HG03457 (cell line): ENCODE measurements around the gene TLR9.

Experiments
- ATAC-seq: cut with Tn5 transposase; IDR thresholded peaks from one replicate; pipeline ENCODE4 v1.9.1; 2021; ENCODE audit warnings: moderate number of reproducible peaks; ENCODE audit not compliant: unreplicated experiment

The TLR9 gene

DNA sequence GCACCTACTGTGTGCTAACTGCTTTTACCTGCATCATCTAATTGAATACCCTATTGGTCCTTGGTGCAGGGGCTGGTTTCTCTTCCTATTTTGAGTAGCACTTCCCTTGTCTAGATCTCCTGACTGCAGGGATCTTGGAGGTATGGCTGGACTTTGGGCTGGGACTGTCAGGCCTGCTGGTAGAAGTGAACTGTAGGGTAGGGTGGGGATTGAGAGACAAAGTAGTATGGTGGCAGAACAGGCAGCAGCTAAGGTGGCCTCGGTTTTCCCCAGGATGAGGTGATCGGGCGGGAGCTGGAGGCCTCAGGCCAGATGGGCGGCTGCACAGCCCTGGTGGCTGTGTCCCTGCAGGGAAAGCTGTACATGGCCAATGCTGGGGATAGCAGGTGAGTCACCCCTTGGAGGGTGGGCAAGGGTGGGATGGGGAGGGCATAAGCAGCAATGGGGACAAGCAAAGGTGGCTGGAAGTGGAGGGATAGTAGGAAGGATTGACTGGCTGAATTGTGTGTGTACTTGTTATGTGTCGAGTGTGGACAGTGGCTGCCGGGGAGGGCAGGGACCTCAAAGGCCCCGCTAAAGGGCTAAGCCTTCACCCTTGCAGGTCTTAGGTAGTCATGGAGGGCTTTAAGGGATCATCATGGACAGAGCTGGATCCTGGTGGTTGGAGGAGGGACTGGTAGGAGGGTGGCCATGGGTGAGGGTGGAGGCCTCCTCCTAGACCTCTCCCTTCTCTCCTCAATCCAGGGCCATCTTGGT lies 22.1 kb upstream of the TLR9 start:
- ATAC-seq = no peak

DNA sequence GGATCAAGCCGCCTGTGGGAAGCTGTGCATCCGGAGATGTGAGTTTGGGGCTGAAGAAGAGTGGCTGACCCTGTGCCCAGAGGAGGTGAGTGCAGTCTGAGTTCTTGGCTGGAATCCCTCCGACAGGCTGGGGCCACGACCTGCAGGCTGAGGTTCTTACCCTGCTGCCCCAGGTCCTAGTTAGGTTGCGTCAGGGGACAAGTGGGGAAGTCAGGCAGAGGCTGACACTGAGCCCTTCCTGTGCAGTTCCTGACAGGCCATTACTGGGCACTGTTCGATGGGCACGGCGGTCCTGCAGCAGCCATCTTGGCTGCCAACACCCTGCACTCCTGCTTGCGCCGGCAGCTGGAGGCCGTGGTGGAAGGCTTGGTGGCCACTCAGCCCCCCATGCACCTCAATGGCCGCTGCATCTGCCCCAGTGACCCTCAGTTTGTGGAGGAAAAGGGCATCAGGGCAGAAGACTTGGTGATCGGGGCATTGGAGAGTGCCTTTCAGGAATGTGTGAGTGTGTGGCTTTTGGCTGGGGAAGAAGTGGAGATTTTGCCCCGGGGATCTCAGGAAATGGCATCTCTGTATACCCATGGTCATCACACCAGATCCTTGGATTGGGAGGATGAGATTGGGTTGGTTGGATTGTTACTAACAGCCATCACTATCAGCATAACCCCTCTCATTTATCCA lies 21.4 kb upstream of the TLR9 start:
- ATAC-seq = no peak

DNA sequence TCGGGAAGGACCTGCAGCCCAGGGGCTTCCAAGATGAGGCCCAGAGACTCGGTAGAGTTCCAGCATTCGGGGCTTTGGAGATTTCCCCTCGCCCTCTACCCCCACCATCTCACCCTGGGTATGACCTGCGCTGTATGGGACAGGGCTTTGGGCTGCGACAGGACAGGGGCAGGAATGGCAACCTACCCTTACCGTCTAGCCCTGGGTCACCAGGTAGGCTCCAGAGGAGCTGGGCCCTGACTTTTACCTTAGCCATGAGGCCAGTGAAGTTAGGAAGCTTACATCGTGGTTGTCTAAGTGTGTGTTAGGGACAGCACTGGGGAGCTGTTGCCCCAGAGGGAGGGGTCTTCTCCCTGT lies 20.8 kb upstream of the TLR9 start:
- no peak for ATAC-seq

DNA sequence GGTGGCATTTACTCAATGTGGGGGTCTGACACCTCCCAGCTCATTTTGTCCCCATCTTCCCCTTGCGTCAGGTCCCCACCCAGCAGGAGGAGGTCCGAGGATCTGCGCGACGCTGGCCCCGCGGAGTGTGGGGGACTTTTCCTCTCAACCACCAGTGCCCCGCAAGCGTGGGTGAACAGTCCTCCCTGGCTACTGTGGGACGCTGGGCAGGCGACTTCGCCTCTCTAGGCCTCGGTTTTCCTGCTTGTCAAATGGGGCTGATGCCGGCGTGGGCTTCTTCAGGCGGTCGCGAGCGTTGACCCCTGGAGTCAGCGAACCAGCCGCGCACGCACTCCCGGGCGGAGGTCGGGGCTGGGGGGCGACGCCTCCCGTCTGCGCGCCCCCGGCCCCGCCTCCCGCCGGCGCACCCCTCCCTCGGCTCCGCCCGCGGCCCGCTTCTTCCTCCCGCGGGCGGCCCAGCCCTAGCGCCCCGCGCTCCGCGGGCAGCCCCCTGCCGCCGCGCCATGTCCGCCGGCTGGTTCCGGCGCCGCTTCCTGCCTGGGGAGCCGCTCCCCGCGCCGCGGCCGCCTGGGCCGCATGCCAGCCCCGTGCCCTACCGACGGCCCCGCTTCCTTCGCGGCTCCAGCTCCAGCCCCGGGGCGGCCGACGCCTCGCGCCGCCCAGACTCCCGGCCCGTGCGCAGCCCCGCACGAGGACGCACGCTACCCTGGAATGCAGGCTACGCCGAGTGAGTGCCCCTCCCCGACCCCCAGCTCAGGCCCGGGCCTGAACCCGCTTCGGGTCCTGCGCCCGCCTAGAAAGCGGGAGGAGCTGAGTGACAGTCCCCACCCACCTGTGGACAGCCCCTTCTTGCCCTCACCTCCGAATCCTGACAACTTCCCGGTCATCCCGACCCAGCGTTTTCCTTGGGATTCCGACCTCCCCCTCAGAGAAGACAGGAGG lies 20.1 kb upstream of the TLR9 start, which contains the start of gene PPM1M:
Gene PPM1M, plus strand, starts transcription at position 438 of the 942 bp plus-strand sequence. Its CDS starts 66 bp downstream, at position 504.
- ATAC-seq = no peak

DNA sequence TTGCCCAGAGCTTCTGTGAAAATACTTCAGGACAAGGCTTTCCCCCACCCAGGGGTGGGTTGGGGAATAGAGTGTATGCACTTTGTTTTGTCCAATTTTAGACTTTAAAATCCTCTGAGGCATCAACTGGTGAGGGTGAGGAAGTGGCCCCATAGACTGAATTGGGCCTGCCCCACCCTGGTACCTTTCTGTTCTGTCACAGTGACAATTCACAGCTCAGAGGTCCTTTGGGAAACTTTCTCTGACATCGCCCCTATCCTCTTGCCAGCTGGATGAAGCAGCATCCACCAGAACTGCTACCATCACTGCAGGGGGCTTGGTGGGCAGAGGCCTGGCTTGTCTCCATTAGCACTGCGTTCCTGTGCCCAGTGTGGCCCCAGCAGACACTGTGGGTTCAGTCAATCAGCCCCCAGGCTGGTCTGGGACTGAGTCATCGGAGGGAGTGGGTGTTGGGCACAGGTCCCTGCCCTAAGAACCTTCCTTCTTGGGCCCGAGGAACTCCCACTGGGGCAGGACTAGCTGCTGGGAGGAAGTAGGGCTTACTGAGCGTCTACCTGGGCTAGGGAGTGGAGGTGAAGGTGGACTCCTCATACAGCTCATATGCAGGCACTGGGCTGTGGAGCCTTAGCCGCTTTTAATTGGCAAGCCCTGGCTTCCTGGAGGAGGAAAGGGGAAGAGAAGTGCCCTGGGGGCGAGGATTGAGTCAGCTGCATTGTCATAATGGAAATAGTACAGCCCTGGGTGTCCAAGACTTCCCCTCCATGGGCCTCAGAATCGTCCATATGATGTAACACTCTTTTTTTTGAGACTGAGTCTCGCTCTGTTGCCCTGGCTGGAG lies 18.6 kb upstream of the TLR9 start:
- ATAC-seq = peak; percentile 41

DNA sequence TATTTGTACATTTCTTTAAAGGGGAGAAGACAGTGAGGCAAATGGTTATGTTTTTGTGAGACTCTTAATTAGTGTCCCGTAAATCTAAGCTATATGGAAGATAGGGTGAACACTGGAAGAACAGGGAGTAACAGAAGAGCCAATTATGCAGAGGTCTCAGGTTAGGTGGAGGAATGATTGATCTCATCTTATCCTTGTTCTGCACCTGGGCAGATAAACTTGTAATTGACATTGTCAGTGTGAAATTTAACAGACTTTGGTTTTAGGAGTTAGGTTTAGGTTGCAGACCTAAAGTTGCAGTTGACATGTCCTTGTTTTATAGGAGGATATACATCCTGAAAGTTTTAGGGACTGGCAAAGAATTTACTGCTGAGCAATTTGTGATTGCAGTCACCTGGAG lies 16.6 kb upstream of the TLR9 start:
- ATAC-seq = no peak

DNA sequence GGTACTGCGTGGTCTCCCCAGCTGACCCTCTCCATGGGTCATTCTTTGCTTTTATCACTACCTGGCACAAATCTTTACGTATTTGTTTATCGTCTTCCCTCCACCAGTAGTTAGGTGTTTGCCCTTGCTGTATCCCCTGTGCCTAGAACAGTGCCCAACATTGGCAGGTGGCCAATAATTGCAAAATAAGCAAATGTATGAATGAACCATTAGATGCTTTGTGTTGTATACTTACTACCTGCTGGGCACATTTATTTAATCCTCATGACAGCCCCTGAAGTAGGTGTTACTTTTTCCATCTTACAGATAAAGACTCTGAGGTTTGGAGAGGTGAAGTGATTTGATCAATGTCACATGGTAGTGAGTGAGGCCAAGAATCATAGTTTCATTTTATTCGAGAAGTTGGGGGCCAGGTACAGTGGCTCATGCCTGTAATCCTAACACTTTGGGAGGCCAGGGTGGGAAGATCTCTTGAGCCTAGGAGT lies 15.5 kb upstream of the TLR9 start:
- no peak for ATAC-seq

DNA sequence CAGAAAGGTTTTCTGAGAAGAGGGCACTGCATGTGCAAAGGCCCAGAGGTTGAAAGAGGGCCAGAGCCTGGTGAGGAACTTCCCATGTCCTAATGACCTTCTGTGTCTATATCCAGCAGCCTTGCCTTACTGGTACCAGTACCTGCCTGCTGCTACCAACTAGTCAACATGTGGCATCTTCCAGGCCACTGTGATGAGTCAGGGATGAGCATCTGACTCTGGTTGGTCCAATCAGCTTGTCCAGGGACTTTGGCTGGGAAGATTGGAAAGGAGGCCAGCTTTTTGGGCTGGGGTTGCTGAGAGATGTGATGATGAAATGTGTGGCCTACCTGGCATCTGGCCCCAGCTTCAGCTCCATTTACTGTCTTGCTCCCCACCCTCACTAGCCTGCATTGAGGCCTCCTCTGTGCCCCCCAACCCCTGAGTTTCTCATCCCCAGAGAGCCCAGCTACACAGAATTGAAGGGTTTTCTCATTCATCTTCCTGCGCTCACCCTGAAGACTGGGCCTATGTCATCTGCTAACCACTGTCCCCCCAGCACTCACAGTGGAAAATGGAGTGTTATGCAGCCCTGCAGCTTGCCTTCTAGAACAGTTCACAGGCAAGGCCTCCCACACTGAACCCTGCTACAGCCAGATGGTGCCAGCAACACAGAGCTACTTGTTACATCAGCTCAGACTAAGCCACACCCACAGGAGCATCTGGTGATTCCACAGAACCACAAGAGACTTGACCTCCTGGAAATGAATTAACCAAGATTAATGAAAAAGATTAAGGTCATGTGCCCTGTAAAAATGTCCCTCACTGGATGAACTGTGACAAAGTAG lies 14.8 kb upstream of the TLR9 start:
- no peak for ATAC-seq

DNA sequence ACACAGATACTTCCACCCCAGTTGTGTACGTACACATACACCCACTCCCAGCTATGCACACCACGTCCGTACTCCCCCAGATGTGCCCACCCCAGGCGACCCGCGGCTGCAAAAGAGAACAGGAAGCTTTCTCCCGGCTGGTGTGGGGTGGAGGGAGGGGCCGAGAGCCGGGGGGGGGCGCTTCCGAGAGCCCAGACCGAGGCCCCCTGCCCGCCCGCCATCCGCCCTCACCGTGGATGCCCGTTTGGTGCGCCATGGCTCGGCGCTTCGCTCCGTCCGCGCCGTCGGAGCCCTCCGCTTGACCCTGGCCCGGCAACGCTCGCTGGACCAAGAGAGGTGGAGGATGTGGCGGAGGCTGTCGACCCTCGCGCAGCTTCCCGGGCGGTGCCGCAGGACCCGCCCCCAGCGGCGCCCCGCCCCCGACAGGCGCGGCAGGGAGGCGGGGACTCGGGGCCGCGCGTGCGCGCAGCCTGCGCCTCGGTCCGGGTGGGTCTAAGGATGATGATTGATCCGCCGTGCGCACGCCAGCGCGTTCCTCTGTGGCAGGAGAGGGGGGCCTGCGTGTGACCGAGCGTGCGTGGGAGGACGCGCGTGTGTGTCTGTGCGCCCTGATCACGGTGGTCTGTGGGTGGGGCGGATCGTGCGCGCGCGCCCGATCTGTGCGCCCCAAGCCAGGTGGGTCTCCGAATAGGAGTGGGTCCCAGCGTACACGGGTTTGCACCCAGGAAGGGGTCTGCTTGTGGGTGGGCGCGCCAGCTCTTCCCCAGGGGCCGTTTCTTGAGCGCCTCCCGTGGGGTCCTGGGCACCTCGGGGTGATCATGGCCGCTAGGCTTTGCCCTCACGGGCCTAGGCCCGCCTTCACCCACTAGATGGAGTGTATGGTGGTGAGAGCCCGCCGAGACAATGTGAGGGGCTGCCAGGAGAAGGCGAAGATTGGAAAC lies 13.6 kb upstream of the TLR9 start, which contains the start of gene TWF2:
Gene TWF2, minus strand, starts transcription at position 398 of the 941 bp plus-strand sequence. Its CDS starts 142 bp downstream, at position 256.
- ATAC-seq = peak; percentile 60

DNA sequence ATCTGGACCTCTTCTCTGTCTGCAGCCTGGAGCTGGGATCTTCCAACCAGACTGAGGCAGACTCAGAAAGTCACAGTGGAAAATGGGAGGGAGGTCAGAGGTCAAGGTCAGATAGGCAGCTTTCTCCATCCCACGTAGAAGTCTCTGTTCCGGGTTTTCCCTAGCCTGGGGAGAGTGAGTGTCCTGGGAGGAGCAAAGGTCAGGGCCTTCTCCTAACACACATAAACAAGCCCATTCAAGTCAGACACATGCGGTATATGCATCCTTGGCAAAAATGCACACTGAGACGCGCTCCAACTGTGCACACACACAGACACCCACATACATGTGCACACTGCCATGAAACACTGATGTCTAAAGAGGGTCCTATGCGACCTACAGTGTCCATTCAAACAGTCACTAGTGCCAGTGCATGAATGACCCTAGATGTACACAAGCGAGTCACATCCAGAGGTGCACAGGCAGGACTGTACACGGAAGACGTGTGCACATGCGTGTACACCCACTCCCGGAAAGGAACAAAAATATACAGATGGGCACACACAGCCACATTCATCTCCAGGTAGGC lies 12.8 kb upstream of the TLR9 start:
- no peak for ATAC-seq

DNA sequence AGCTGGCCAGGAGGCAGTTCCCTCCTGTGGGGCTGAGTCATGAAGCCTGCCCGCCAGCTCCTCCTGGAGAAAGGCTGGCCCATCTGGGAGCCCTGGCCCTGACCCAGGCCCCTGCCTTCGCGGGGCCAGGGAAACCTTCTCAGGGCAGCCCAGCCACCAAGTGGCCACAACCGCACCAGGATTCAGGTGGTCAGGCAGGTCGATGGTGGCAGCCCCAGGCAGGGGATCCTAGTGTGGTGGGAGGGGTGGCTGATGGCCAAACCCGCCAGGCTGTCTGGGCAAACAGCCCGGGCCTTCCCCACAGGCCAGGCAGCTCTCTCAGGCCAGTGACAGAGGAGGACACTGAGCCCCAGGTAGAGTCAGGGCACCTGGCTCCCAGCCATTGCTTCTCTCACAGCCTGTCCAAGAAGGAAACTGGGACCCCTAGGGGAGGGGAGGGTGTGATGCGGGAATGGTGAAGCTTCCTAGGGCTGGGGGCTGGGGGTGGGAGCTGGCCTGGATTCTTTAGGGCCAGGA lies 12.3 kb upstream of the TLR9 start:
- ATAC-seq = no peak

DNA sequence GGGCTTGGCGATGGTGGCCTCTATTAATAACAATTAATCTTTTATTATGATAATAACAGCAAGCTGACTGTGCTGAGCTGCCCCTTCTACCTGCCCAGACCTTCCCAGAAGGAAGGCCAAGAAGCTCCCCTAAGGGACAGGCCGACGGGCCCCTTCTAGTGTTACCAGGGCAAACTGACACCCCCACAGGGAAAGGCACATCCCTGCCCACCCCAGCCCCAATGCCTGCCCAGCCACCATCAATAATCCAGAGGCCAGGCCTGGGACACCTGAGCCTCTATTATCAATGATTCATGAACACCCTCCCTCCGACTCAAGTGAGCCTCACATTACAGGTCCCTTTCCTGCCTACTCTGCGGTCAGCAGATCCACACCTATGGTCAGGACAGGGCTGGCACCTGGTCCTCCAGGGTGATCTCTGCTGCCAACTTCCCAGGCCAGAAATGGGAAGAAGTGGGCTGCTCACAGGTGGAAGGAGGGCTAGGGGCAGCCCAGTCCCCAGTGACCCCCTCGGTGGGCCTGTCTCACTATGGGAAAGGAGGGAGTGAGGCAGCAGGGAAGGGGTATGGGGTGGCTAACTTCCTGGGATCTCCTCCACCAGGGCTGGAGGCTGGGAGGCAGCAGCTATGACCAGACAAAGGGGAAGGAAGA lies 11.7 kb upstream of the TLR9 start:
- ATAC-seq = no peak

DNA sequence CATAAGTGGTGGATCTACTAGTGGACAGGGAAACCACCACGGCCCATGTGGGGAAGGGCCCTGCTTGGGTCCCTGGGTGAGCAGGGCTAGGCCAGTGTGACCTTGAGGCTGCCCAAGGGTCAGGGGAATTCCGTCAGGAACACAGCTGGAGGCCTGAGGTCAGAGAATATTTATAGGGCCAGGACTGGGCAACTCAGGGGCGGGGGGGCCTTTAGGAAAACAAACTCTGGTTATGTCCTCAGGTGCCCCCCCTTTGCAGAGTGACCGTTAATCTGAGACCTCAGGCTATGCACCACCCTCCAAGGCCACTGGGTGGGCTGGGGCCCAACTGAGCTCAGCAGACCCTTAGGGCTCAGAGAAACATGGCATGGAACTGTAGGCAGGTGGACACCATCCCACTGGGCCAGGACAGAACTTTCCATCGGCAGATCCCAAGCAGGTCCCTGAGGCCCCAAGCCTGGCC lies 11.0 kb upstream of the TLR9 start:
- no peak for ATAC-seq

DNA sequence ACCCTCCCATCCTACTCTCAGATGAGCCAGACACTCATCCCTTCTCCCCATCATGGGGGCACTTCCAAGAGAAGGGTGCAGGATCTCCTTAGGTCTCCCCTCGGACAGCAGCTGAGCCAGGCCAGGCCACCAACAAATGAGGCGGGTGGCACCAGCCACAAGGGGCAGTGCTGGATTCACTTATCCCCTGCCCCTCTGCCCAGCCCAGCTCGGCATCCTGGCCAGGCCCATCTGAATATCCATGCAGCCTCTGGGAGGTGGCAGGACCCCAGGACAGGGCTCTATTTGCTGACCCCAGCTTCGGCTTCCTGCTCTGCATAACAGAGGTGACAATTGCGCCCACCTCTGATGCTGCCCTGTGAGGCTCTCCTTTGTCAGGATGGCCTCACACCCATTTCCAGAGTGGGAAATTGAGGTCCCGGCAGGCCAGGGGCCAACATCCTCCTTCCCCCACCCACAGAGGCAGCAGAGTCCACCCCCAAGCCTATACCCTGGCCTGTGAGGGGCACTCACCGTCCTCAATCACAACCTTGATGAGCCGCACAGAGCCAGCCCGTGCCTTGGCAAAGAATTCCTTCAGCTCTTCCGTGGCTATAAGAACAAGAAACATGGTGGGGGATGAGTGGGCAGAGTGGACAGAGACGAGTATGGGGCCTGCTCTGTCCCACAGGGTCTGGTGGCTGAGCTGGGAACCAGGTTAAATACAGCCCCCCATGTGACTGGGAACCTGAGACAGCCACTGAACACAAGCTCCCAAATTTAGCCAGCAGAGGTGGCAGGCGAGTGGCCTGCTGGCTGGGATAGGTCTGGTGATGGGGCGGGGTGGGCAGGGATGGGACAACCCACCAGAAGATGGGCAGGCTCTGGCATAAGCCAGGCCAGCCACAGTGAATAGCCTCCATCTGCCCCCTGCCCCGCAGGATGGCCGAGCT lies 9.3 kb upstream of the TLR9 start:
- no peak for ATAC-seq

DNA sequence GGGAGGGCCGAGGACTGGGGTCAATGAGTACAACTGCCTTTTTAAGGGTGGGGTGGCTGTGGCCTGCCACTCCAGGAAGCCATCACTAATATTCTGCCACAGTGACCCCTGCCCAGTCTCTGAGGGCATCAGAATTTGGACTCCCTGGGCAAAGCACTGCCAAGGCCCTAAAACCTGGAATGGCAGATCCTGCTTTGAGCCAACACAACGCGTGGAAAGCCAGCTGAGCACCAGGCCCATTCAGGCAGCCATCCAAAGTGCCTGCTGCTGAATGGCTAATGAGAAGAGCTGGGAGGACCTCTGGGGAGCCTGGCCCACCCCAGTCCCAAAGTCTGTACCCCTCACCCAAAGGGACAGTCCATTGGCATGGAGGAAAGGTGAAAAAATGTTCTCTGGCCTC lies 8.5 kb upstream of the TLR9 start:
- ATAC-seq = no peak

DNA sequence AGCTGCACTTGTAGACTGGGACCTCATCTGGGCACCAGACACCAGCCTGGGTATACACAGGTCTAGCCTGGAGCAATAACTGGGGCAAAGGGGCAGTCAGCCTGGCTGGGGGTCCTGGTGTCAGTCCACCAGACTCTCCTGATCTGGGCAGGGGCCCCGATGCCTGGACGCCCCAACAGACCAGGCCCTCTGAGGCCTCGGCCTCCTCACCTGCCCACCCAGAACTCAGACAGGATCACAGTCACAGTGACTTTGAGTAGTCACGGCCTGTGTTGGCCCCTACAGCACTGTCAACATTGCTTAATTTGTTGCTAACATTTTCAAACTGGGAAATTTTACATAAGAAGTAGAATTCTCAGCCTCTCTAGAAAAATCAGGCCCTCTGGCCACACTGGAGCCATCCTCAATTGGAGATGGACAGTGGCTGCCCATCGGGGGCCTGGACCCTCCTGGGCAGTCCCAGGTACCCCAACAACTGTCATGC lies 7.7 kb upstream of the TLR9 start:
- no peak for ATAC-seq
